22Rv1 (cell line): ENCODE results near the gene STAB1.

ENCODE experiments used
- H3K27ac ChIP-seq: fragments of 450-650 bp; 2 replicates; pipeline ENCODE4 v1.5.1; 2017
- CTCF ChIP-seq: fragments of 450-650 bp; IDR thresholded peaks from 2 replicates; pipeline ENCODE4 v1.5.1; 2017; ENCODE audit warnings: mild to moderate bottlenecking
- ZFX ChIP-seq: fragments of 450-650 bp; IDR thresholded peaks from 2 replicates; pipeline ENCODE4 v1.6.1; 2017; ENCODE audit warnings: antibody characterized with exemption, borderline replicate concordance

Gene STAB1

GRCh38 chr3:52511509-52511908 lies 16.4 kb downstream of the STAB1 start:
- no peak overlapping the region for H3K27ac ChIP-seq
- TF ChIP-seq ZFX = no peak
- no peak for TF ChIP-seq CTCF

- TF ChIP-seq CTCF (no peak), ZFX (no peak)
- H3K27ac ChIP-seq = no peak overlapping the region
These were observed 17.0 kb downstream of the STAB1 start for GRCh38 chr3:52512105-52512504.

DNA sequence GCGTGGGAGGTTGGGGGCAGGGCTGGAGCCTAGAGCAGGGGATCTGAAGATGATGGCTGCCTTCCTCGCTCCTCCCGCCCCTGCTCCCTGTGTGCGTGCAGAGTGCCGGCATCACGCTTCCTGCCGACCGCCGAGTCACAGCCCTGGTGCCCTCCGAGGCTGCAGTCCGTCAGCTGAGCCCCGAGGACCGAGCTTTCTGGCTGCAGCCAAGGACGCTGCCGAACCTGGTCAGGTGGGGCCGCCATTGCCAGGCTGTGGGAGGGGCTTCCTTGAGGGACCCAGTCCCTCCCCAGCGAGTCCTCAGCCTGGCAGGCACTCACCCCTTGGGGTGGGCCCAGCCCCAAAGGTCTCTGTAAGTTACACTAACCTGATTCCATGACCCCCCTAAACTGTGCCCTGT lies 17.6 kb downstream of the STAB1 start:
- no peak for TF ChIP-seq CTCF
- no peak for TF ChIP-seq ZFX
- H3K27ac ChIP-seq = no peak overlapping the region

DNA sequence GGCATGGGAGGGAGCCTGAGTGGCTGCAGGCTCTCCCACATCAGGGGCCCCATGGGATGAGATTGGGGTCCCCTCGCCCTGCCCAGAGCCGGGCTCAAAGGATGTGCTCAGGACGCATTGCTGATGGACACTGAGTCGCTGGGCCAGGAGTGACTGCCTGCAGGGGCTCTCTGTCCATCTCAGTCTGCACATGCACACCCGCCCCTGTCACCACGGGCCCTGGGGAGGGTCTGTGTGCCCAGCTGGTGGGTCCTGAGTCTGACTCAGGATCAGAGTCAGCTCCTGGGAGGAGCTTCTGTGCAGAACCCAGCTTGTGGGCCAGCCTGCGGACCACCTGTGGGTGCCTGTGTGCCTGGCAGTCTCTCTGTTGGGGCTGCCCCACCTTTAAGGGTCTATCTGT lies 18.1 kb downstream of the STAB1 start:
- no peak for TF ChIP-seq CTCF
- TF ChIP-seq ZFX = no peak

GRCh38 chr3:52514576-52514975 lies 19.4 kb downstream of the STAB1 start:
- TF ChIP-seq ZFX (no peak), CTCF (no peak)
- H3K27ac ChIP-seq = no peak overlapping the region

More for the DNA sequence above, 18.1 kb downstream of the STAB1 start:
- H3K27ac ChIP-seq = no peak overlapping the region

GRCh38 chr3:52515192-52515591 lies 20.1 kb downstream of the STAB1 start:
- no peak for TF ChIP-seq CTCF
- TF ChIP-seq ZFX = no peak
- no peak overlapping the region for H3K27ac ChIP-seq

DNA sequence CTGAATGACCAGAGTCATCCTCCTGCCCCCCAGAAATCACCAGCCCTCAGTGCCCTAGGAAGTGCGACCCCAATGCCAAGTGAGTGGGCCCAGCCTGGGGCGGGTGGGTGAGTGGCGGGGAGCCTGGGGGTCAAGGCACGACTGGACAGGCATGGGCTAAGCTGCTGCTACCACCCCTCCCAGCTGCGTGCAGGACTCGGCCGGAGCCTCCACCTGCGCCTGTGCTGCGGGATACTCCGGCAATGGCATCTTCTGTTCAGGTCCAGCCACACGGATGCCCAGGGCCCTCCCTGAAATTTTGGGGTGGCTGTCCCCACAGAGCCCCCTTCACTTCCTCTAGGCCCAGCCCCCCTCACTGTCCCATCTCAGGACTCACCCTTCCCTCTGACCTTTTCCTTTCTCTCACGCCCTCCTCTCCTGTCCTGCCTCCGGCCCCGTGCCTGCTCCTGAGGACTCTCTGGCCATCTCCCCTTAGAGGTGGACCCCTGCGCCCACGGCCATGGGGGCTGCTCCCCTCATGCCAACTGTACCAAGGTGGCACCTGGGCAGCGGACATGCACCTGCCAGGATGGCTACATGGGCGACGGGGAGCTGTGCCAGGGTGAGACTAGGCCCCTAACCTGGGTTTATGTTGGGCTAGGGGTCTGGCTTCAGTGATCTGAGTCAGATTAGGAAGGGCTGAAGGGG lies 21.5 kb downstream of the STAB1 start:
- TF ChIP-seq ZFX = no peak
- no peak for TF ChIP-seq CTCF
- no peak overlapping the region for H3K27ac ChIP-seq
